ENCODE measurements around the gene EEA1.

GRCh38 chr12:92775416-92775815 is 153.7 kb downstream of the EEA1 start:
- TF ChIP-seq CTCF (IDR thresholded peaks at IDR 0.05) (no peak), POLR2A (IDR thresholded peaks at IDR 0.05) (no peak)

Measured in esophagus squamous epithelium (tissue), 4 donors.